HG03045 (cell line): ENCODE data around the gene LILRB5.
"Not testable (repeated sequence)": the region's sequence is repeated elsewhere in the genome, so short reads cannot be mapped to it uniquely, and the experiment has no call there.

ENCODE experiments used
- ATAC-seq: cut with Tn5 transposase; IDR thresholded peaks from one replicate; pipeline ENCODE4 v1.9.1; 2021; ENCODE audit warnings: mild to moderate bottlenecking, moderate library complexity; ENCODE audit not compliant: unreplicated experiment

LILRB5 gene

DNA sequence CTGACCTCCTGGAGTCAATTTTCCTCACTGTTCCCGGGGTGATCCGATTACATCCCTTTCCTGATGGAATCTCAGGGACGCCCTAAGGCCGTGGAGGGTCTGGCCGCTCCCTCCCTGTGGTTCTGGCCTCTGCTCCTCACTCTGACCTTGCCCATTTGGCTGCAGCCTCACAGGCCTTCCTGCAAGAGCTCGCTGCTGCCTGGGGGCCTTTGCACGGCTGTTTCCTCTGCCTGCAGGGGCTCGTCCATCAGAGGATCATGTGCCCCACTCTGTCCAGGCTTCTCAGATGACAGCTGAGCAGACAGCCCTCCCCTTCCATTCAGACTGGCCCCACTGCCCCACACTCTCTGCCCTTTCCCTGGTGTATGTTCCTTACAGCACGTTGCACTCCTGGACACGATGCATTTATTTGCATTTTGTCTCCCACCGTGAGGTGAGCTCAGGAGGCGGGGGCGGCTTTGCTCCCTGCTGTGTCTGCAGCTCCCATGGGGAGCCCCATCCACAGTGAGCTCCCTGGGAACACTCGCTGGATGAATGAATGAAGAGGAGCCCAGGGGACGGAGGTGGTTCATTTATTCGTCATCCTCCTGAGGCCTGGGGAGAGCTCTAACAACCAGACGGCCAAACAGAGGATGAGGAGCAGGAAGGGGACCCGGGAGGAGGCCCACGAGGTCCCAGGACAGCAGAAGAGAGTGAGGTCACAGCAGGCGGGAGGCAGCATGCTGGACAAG lies 39.4 kb downstream of the LILRB5 start:
- not testable (repeated sequence) for ATAC-seq

DNA sequence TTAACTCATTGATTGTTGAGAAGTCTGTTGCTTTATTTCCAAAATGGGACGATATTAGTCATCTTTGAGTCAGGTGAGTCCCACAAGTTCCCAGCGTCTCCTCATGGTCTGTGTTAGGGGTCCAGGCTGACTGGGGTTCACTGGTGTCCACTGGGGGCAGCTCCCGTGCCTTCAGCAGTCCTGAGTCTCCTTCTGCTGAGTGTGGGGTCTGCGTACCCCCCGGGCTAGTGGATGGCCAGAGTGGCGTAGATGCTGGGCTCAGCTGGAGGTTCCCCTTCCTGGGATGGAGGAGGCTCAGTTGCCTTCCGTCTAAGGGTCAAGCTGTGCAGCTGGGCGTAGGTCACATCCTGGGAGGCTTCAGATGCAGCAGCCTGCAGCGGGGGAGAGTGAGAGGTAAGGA lies 40.2 kb downstream of the LILRB5 start:
- ATAC-seq = no peak

DNA sequence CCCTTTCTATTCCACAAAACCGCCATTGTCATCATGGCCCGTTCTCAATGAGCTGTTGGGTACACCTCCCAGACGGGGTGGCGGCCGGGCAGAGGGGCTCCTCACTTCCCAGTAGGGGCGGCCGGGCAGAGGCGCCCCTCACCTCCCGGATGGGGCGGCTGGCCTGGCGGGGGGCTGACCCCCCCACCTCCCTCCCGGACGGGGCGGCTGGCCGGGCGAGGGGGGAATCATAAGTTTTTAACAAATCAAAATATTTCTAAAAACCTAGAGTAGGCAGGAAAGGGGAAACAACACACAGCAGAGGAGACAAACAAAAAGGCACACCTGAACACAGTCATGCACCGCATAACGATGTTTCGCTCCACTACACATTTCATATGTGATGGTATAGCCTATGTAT lies 42.3 kb downstream of the LILRB5 start:
- ATAC-seq = not testable (repeated sequence)

DNA sequence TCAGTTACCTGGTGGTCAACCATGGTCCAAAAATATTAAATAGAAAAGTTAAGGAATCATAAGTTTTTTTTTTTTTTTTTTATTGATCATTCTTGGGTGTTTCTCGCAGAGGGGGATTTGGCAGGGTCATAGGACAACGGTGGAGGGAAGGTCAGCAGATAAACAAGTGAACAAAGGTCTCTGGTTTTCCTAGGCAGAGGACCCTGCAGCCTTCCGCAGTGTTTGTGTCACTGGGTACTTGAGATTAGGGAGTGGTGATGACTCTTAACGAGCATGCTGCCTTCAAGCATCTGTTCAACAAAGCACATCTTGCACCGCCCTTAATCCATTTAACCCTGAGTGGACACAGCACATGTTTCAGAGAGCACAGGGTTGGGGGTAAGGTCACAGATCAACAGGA lies 42.9 kb downstream of the LILRB5 start:
- not testable (repeated sequence) for ATAC-seq

DNA sequence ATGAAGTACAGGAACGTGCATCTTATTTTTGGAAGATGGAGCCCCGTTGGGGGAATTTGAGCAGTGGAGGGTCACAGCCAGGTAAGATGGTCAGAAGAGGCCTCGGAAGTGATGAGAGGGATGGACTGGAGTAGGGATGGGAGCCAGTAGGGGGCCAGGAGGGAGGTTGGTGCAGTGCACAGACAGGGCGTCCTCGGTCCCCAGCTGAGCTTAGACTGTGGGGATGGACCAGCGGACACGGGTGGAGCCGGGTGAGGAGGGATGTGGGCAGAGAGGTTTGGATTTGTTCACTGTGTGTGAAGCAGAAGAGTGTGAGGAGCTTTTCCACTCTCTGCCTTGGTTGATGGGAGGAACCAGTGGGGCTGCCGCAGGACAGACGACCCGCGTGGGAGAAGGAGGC lies 45.8 kb downstream of the LILRB5 start:
- ATAC-seq = no peak

DNA sequence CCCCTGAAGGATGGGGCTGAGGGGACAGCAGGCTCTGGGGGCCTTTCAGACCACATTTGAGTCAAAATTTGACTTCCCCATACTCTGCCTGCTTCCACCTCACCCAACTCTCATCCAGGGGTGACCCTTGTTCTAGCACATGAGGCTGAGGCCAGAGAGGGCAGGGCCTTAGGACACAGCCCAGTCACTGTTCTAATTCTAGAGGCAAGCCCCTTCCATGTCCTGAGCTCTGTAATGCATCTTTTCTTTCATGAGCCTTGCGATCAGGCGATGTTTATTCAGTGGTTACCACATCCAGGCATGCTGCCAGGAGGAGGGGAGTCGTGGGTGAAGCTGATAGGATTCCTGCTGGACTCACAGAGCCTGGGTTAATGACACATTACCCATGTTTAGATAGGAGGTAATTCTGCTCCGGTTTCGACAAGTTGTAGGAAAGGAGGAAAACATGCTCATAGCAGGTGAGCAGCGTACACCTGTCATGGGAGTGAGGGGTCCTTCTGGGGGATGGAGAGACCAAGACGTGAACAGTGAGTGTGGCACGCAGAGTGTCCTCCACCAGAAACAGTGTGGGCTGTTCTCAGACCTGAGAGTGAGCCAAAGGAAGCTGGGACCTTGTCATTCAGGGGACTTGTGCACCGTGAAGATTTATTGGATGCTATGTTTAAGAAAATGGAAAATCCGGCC lies 47.1 kb downstream of the LILRB5 start:
- no peak for ATAC-seq

DNA sequence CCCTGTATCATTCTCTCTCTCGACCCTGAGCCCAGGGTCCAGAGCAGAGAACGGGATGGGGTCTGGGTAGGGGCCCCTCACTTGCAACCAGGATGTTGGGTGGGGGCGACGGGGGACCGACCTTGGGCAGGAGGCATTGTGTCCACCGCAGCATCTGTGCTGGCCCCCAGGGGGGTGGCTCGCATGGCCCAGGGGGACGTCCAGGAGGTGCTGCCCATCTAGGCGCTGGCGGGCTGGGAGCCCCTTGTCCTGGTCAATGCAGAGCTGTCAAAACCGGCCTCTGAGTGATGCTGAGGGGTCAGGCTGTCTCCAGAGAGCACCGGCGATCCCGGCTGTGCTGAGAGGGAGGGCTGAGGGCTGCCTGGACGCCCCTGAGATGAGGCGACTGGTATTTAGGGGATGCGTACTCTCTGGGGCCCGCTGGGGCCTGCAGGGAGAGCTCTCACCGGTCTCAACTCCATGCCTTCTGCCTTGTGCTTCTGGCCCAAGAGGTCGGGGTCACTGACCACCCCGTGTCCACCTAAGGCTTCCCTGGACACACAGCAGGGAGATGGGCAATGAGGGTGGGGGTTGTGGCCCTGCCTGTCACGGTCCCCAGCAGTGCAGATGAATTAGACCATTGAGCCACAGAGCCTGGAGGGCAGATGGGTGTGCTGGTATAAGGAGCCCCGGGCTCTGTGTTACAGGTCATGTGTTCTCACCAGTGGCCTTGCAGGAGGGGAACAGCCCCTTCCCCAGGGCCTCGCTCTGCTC lies 47.8 kb downstream of the LILRB5 start:
- ATAC-seq = no peak

DNA sequence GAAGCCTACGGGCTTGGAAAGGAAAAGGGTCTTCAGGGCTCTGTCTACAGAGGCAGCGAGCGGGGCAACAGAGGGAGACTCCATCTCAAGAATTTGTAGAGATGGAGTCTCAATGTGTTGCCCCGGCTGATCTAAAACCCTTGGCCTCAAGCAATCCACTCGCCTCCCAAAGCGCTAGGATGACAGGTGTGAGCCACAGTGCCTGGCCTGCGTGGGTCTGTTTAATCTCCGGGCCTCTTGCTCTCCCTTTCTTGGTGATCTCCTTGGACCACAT lies 48.4 kb downstream of the LILRB5 start:
- no peak for ATAC-seq

DNA sequence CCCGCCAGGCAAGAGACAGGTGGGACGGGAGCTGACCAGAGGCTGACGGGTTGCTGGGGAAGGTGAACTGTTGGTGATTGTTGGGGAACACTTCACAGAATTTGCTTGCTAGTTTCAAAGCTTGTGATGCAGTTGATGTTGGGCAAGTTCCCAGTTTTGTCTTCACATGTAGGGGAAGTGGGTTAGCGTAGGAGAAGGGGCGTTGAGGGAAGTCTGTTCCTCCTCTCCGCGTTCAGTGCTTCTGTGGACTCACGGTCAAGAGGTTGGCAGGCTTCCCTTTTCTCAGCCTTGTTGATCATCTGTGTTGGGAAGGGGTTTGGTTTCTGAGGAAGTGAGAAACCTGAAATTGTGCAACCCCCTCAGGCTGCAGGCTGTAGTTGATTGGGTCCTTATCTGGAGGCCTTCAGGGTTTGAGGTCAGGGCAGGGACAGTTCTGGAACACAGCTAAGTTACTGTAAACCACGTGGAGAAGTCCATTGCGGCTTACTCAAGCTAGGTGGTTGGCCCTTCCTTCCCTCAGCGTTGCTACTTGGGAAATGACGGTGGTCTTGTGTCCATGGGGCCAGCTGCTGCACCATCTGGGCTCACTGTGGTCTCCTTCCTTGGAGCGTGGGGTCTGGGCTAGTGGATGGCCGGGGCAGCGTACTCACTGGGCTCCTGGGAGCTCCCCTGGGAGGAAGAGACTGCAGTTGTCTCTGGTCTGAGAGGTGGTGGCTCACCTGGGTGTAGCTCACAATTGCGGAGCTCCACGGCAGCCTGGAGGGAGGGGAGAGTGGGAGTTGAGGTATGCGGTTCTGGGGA lies 48.9 kb downstream of the LILRB5 start:
- ATAC-seq = peak; percentile 36

DNA sequence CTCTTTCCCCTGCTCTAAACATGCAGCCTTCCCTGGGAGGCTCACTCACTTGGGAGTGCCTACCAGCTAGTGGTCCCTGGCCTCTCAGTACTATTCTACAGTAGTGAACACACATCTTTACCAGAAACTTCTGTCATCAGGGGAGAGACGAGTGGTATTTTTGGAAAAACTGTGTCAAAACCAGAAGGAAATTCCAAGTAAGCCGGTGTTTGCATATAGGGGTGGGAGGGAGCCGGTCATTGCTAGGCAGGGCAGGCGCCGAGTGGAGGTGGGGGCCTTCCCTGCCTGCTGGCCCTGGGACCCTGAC lies 49.4 kb downstream of the LILRB5 start:
- no peak for ATAC-seq

DNA sequence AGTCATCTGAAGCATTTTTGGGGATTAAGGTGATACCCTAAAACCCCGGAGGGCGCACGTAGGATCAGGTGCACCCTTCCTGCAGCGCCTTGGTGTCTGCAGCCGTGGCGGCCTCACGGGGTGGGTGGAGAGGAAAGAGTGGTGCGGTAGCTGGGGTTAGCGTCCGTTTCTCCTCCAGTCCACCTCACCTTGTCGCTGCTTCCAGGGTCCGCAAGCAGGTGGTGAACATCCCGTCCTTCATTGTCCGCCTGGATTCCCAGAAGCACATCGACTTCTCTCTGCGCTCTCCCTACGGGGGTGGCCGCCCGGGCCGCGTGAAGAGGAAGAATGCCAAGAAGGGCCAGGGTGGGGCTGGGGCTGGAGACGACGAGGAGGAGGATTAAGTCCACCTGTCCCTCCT lies 49.9 kb downstream of the LILRB5 start:
- not testable (repeated sequence) for ATAC-seq

DNA sequence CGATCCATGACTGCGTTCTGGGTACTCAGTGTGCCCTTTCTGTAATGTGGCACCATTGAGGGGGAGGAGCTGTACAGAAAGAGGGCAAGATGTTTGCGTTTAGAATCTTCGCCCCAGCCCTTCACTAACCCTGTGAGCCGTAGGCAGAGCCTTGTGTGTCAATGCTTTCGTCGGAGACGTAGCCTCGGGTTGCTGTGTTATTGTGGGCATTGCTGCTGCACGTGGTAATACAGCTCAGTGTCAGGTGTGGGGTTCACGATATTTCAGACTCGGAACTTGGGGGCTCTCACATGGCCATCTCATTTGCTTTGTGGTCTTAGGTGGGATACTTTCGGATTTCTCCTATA lies 50.3 kb downstream of the LILRB5 start:
- no peak for ATAC-seq

DNA sequence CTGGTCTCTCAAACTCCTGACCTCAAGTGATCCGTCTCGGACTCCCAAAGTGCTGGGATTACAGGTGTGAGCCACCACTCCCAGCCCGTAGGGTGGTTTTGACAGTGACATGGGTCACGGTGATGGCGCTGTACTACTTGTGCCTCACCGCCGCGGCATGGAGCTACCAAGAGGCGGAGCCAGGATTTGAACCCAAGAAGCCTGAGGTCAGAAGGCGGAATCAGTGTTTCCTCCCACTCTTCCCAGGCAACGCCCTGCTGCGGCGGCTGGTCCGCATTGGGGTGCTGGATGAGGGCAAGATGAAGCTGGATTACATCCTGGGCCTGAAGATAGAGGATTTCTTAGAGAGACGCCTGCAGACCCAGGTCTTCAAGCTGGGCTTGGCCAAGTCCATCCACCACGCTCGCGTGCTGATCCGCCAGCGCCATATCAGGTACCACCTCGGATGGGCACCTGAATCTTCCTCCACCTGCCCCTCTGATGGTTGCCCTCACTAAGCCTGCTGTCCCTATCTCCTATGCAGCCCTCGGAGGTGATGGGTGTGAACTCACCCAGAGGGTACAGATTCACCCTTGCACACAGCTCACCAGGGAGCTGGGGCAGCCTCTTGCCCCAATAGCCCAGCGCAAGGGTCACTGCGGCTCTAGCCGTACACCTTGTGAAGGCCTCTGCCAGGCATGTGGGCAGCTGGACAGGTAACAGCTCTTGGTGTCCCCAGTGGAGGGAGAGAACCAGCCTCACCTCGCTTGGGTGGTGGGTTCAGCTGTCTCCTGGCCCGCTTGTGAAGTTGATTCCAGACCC lies 50.8 kb downstream of the LILRB5 start:
- ATAC-seq = no peak

DNA sequence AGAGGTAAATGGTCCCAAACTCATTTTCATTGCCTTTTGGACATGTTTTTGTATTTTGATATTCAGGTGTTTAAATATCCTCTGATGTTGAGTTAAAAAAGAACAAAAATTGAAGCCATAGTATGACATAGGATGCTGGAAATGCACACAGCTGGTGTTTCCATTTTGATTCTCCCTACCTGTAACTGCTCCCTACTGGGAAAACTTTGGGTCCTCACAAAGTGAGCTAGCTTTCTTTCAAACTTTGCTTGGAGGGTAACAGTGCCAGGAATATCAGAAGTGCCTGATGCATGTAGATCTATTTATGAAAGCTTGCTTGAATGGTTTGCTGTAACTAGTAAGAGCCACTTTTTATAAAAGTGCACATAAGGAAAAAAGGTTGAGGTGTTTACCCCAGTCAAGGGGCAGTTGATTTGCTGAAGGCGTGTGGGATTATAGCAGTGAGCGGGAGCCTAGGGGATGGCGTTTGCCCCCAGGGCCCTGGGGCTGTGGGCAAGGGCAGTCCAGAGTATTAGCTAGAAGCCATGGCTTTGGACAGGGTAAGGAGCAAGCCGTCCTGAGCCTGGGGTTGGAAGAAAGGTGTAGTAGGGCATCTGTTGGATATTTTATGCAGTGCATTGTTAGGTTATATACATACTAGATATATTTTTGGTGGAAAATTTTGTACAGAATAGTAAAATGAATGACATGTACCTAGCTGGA lies 52.2 kb downstream of the LILRB5 start:
- ATAC-seq = no peak

DNA sequence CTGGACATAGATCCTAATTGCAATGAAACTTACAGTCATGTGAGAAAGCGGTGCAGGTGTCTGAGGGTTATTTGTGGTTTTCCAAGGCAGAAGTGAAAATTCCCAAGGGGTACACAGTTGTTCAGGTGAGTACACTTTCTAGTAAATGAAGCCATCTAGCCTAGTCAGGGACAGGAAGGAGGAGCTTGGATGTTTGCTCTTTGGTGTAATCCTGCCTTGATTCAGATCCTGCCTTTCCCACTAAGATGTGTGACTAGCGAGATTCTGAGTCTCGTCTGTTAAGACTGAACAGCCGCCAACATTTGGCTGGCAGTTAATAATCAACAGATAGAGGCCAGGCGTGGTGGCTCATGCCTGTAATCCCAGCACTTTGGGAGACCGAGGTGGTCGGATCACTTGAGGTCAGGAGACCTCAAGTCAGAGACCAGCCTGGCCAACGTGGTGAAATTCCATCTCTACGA lies 53.9 kb downstream of the LILRB5 start:
- ATAC-seq = no peak

DNA sequence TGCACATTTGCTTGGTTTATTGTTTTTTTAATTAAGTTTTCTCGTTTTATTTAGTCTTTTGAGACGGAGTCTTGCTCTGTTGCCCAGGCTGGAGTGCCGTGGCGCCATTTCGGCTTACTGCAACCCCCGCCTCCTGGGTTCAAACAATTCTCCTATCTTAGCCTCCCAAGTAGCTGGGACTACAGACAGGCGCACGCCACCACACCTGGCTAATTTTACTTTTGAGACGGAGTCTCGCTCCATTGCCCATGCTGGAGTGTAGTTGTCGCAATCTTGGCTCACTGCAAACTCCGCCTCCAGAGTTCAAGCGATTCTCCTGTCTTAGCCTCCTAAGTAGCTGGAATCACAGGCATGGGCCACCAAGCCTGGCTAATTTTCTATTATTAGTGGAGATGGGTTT lies 55.1 kb downstream of the LILRB5 start:
- ATAC-seq = no peak

DNA sequence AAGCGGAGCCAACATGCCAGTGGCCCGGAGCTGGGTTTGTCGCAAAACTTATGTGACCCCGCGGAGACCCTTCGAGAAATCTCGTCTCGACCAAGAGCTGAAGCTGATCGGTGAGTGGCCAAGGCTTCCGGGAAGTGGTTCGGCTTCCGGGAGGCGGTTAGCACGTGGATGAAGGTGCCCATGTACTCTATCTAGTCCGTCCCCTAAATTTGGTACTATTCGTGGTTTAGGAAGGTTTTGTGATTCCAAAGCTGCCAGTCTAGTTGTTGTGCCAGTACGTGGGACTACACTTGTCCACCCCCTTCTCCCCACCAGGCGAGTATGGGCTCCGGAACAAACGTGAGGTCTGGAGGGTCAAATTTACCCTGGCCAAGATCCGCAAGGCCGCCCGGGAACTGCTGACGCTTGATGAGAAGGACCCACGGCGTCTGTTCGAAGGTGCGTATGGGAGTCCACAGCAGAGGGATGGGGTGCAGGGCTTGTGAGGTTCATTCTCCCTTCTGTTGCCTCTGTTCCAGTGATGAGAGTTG lies 55.8 kb downstream of the LILRB5 start:
- no peak for ATAC-seq
